ENCODE measurements around the gene CPA5.
"Not testable (repeated sequence)": the region's sequence is repeated elsewhere in the genome, so short reads cannot be mapped to it uniquely, and the experiment has no call there.

The CPA5 gene

DNA sequence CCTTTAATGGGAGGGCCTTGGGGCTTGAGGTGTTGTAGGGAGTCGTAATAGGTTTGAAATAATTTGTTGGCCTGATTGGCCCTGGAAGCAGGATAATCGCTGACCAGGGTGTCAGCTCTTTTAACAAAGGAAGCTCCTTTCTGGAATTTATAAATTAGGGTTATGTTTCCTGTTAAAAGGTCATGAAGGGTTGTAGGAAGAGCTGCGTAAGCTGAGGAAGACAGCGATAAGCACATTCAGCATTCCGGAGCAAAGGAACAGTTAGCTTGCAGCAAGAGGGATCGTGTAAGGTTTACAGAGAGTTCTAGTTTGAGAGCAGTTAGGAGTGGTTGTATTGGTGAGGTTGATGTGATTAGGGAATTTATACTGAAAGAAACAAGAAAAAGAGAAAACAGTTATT lies 30.3 kb upstream of the CPA5 start:
- no peaks in the 10 kb centered on the region for H3K36me3 Mint-ChIP-seq (ENCODE audit: low read depth)
- no peak overlapping the region for H3K27ac Mint-ChIP-seq
- H3K4me1 Mint-ChIP-seq (ENCODE audit: low read depth), result no peaks in the 10 kb centered on the region
- no peaks in the 10 kb centered on the region for H3K9me3 Mint-ChIP-seq
- no peak overlapping the region for H3K4me3 Mint-ChIP-seq
- no peaks in the 10 kb centered on the region for H3K27me3 Mint-ChIP-seq (ENCODE audit: low read depth)

DNA sequence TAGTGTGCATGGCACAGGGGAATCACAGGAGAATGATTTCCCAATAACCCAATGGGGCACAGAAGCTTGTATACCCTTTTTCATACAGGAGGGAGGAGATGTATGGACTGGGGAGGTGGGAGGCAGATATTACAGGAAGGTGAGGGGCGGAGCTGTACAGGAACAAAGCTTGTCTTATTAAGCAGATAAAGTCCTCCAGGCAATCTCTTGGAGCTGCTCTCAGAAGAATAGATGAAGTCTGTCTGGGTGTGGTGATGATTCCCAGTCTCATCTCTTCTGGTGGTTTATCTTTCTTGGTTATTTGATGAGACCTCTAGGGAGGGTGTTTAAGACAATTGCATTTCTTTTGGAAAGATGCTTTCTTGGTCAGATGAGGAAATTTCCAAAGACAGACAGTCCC lies 25.1 kb upstream of the CPA5 start:
- Mint-ChIP-seq H3K9me3 (no peaks in the 10 kb centered on the region), H3K27me3 (ENCODE audit: low read depth) (no peaks in the 10 kb centered on the region), H3K36me3 (ENCODE audit: low read depth) (no peaks in the 10 kb centered on the region), H3K27ac (no peak overlapping the region), H3K4me1 (ENCODE audit: low read depth) (no peaks in the 10 kb centered on the region), H3K4me3 (no peak overlapping the region)

DNA sequence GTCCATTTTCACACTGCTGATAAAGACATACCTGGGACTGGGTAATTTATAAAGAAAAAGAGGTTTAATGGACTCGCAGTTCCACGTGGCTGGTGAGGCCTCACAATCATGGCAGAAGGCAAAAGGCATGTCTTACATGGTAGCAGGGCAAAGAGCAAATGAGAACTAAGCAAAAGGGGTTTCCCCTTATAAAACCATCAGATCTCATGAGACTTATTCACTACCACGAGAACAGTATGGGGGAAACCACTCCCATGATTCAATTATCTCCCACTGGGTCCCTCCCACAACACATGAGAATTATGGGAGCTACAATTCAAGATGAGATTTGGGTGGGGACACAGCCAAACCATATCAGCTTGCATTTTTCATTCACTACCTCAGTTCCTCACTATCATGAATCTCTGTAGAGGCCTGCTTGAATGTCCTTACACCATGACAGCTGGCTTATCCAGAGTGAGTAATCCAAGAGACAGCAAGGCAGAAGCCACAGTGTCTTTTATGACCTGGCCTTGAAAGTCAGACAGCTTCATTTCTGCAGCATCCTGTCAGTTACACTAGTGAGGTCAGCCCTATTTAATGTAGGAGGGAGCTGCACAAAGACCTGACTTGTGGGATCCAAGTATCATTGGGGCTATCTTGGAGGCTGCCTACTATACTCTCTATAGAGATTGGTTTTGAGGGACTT lies 22.9 kb upstream of the CPA5 start:
- not testable (repeated sequence) for H3K36me3 Mint-ChIP-seq (ENCODE audit: low read depth); H3K4me3 Mint-ChIP-seq

DNA sequence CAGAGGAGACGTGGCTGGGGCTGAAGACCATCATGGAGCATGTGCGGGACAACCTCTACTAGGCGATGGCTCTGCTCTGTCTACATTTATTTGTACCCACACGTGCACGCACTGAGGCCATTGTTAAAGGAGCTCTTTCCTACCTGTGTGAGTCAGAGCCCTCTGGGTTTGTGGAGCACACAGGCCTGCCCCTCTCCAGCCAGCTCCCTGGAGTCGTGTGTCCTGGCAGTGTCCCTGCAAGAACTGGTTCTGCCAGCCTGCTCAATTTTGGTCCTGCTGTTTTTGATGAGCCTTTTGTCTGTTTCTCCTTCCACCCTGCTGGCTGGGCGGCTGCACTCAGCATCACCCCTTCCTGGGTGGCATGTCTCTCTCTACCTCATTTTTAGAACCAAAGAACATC lies 22.0 kb upstream of the CPA5 start:
- Mint-ChIP-seq H3K27me3 (ENCODE audit: low read depth) (no peaks in the 10 kb centered on the region), H3K27ac (no peak overlapping the region), H3K4me3 (no peak overlapping the region), H3K36me3 (ENCODE audit: low read depth) (no peaks in the 10 kb centered on the region), H3K4me1 (ENCODE audit: low read depth) (no peaks in the 10 kb centered on the region), H3K9me3 (no peaks in the 10 kb centered on the region)

More for the DNA sequence above, 22.9 kb upstream of the CPA5 start:
- not testable (repeated sequence) for H3K4me1 Mint-ChIP-seq (ENCODE audit: low read depth); H3K27ac Mint-ChIP-seq; H3K27me3 Mint-ChIP-seq (ENCODE audit: low read depth); H3K9me3 Mint-ChIP-seq

DNA sequence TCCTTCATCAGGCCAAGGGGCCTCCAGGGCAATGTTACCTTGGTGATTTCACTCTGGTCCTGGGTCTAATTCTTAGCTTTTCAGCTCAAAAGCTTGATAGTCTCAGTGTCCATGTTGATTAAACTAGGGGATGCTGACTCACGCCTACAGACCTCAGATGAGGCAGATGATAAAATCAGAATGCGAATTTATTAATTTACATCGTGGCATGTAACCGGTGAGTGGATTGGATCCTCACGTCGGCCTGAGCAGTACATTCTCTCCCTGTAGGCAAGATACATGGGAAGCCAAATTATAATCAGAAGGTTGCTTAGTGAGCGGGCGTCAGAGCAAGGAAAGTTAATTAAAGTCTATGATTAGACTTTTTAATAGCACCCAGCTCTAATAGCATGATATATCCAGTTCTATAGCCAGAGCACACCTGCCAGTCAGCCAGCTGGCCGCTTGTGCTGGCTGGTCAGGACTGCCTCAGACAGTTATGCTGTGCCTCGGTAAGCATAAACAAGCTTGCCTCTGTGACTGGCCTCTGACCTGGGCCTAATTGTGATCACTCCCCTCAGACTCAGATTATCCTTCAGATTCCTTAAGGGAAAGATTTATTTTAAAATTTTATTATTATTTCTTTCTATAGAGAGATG lies 20.2 kb upstream of the CPA5 start:
- no peaks in the 10 kb centered on the region for H3K9me3 Mint-ChIP-seq
- H3K36me3 Mint-ChIP-seq (ENCODE audit: low read depth), result no peaks in the 10 kb centered on the region
- H3K27me3 Mint-ChIP-seq (ENCODE audit: low read depth), result no peaks in the 10 kb centered on the region
- H3K27ac Mint-ChIP-seq, result no peak overlapping the region
- H3K4me3 Mint-ChIP-seq, result no peak overlapping the region
- H3K4me1 Mint-ChIP-seq (ENCODE audit: low read depth), result no peaks in the 10 kb centered on the region

DNA sequence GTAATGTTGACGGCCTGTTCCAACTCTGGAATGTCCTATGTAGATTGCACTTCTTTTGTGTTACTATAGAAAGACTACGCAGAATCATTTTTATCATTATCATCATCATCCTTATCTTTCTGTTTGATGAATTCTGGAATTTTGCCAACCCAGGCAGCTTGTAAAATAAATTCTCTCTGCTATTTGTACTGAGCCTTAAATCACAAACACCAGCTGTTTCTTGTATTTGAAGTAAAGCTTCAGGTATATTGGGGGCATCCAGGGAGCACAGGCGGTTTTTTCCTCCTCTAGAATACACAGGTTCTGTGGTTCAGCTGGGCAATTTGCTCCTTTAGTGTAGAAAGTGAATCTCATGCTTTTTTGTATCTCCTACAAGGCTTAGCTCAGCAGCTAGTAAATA lies 14.9 kb upstream of the CPA5 start:
- no peaks in the 10 kb centered on the region for H3K27me3 Mint-ChIP-seq (ENCODE audit: low read depth)
- no peaks in the 10 kb centered on the region for H3K4me1 Mint-ChIP-seq (ENCODE audit: low read depth)
- H3K27ac Mint-ChIP-seq, result no peak overlapping the region
- H3K4me3 Mint-ChIP-seq, result no peak overlapping the region
- no peaks in the 10 kb centered on the region for H3K36me3 Mint-ChIP-seq (ENCODE audit: low read depth)
- no peaks in the 10 kb centered on the region for H3K9me3 Mint-ChIP-seq

DNA sequence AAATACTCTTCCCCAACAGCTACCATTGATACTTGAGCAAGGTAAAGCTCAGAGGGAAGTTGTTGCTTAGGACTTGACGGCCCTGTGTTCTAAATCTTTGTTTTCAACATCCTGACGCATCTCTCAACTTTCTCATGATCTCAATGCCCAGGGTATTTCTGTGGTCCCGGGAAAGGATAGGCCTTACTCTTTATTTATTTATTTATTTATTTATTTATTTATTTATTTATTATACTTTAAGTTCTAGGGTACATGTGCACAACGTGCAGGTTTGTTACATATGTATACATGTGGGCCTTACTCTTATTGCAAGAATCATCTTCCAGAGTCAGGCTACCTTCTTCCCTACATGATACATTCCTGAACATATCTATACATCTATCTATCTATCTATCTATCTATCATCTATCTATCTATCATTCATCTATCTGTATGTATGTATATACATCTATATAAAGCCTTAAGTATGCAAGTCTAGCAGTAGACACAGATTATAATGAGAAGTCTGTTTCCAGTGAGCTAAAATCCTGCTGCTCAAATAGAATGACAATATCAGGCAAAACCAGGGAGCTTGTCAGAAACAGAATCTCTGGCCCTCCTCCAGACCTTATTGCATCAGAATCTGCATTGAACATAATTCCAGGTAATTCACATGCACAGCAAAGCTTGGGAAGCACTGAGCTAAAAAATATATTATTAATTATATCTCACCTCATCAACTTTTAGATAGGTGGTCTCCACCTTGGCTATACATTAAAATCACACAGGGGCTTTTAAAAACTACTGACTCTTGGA lies 12.2 kb upstream of the CPA5 start:
- Mint-ChIP-seq H3K27ac (no peak overlapping the region), H3K4me3 (no peak overlapping the region), H3K36me3 (ENCODE audit: low read depth) (no peaks in the 10 kb centered on the region), H3K4me1 (ENCODE audit: low read depth) (no peaks in the 10 kb centered on the region), H3K27me3 (ENCODE audit: low read depth) (no peaks in the 10 kb centered on the region), H3K9me3 (no peaks in the 10 kb centered on the region)

DNA sequence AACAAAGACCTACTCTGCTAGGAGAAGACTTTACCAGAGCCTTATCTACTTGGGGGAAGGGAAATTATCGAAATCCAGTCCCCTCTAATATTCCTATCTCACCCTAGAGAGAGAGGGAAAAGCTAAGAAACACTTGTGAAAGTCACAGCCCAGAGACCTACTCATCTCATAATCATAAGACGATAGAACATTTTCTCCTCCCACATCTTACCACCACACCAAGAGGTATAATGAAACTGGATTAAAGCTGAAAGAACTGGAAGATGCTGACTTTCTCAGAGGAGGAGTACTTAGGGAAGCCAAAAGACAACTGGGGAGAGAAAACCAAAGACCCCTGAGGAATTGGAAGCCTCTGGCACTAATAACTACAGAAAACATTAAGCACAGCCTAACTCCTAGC lies 10.8 kb upstream of the CPA5 start:
- Mint-ChIP-seq H3K36me3 (ENCODE audit: low read depth) (no peaks in the 10 kb centered on the region), H3K4me3 (no peak overlapping the region), H3K27me3 (ENCODE audit: low read depth) (no peaks in the 10 kb centered on the region), H3K4me1 (ENCODE audit: low read depth) (no peaks in the 10 kb centered on the region), H3K27ac (no peak overlapping the region), H3K9me3 (no peaks in the 10 kb centered on the region)

DNA sequence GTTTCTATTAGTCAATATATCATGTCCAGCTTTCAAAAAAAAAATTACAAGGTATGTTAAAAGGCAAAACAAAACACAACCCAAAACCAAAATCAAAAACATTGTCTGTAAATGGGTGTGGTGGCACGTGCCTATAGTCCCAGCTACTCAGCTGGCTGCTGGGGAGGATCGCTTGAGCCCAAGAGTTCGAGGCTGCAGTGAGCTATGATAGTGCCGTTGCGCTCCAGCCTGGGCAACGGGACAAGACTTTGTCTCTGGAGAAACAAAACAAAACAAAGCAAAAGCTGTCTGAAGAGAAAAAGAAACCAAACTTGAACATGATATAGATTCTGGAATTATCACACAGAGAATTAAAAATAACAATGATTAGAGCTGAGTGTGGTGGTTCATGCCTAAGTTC lies 10.3 kb upstream of the CPA5 start:
- Mint-ChIP-seq H3K4me1 (ENCODE audit: low read depth) (no peaks in the 10 kb centered on the region), H3K9me3 (no peaks in the 10 kb centered on the region), H3K36me3 (ENCODE audit: low read depth) (no peaks in the 10 kb centered on the region), H3K4me3 (no peak overlapping the region), H3K27me3 (ENCODE audit: low read depth) (no peaks in the 10 kb centered on the region), H3K27ac (no peak overlapping the region)

DNA sequence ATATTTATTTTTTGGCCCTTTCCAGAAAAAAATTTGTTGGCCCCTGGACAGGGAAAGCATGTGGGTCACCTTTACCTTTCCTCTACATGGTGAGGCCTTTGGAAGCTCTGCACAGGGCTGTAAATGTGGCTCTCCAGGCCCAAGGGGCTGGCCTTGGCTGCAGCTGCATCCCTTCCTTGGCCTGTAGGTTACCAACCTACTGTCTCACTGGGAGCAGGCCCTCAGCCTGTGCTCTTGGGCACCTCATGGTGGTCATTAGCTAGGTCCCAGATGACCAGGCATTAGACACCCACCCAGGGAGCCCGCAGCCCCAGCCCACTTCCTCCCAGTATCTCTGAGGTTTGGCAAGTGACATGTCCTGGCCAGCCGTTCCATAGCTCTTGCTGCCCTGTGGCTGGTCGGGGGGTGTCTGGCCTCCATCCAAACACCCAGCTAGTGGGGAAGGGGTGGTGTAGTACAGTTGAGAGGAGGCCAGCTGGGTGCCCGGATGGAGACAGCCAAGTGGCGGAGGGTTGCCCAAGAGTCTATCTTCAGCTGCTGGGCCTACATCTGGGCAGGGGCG lies 7.1 kb upstream of the CPA5 start:
- no peaks in the 10 kb centered on the region for H3K4me1 Mint-ChIP-seq (ENCODE audit: low read depth)
- H3K4me3 Mint-ChIP-seq, result no peak overlapping the region
- no peak overlapping the region for H3K27ac Mint-ChIP-seq
- peaks cover 4% of the 10 kb centered on the region for H3K9me3 Mint-ChIP-seq
- H3K27me3 Mint-ChIP-seq (ENCODE audit: low read depth), result no peaks in the 10 kb centered on the region
- H3K36me3 Mint-ChIP-seq (ENCODE audit: low read depth), result no peaks in the 10 kb centered on the region

DNA sequence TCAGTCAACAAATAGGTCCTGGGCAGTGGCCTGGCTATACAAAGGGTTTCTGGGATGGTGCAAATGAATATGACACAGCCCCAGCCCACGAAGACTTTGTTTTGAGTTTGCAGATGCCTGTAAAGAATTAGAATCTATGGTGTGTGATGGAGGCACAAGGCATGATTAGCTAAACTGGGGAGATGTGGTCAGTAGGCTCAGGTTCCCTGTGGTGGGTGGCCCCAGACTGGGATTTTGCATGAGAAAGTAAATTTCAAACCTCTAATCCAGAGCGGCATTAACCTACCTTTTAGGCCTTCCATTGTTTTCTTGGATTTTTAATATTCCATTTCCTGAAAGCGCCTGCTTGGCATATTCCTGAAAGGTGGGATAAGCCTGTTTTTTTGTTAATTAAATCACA lies 6.4 kb upstream of the CPA5 start:
- no peaks in the 10 kb centered on the region for H3K4me1 Mint-ChIP-seq (ENCODE audit: low read depth)
- peaks cover 4% of the 10 kb centered on the region for H3K9me3 Mint-ChIP-seq
- no peaks in the 10 kb centered on the region for H3K27me3 Mint-ChIP-seq (ENCODE audit: low read depth)
- no peak overlapping the region for H3K27ac Mint-ChIP-seq
- H3K4me3 Mint-ChIP-seq, result no peak overlapping the region
- H3K36me3 Mint-ChIP-seq (ENCODE audit: low read depth), result no peaks in the 10 kb centered on the region

DNA sequence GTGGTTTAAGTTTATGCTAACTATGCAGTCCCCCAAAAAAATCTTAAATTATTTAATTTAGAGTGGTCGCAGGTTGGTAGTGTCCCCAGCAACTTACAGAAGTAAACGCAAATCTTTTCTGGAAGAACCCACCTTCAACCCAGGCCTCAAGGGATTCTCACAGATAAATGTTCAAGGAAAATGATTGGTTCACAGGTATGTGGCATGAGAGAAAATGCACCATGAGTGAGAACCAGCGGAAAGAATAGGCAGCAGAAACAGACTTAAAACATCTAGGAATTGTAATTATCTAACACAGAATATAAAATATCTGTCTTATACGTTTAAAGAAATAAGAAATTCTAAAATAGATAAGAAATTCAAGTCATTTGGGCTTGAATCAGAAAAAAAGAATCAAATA lies 2.7 kb upstream of the CPA5 start:
- Mint-ChIP-seq H3K4me3 (no peak overlapping the region), H3K27ac (no peak overlapping the region), H3K27me3 (ENCODE audit: low read depth) (no peaks in the 10 kb centered on the region), H3K9me3 (peaks cover 4% of the 10 kb centered on the region), H3K36me3 (ENCODE audit: low read depth) (no peaks in the 10 kb centered on the region), H3K4me1 (ENCODE audit: low read depth) (no peaks in the 10 kb centered on the region)

DNA sequence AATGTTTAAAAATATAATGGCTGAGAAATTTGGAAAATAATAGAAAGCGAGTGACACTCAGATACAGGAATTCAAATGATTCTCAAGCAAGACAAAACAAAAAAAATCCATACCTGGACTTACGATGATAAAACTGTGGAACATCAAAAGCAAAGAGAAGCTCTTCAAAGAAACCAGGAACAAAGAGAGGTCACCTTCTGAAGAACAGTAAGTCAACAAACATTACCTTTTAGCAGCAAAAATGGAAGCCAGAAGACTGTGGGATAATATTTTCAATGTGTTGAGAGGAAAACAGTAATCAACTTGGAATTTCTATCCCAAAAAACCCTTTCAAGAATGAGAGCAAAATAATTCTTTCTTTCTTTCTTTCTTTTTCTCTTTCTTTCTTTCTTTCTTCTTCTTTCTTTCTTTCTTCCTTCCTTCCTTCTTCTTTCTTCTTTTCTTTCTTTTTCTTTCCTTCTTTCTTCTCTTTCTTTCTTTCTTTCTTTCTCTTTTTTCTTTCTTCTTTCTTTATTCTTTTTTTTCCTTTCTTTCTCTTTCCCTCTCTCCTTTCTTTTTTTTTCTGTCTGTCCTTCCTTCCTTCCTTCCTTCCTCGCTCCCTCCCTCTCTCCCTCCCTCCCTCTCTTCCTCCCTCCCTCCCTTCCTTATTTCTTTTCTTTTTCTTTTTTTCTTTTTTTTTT lies 1.8 kb upstream of the CPA5 start:
- no peak overlapping the region for H3K27ac Mint-ChIP-seq
- H3K4me3 Mint-ChIP-seq, result no peak overlapping the region
- H3K36me3 Mint-ChIP-seq (ENCODE audit: low read depth), result no peaks in the 10 kb centered on the region
- H3K27me3 Mint-ChIP-seq (ENCODE audit: low read depth), result no peaks in the 10 kb centered on the region
- H3K4me1 Mint-ChIP-seq (ENCODE audit: low read depth), result no peaks in the 10 kb centered on the region
- H3K9me3 Mint-ChIP-seq, result peaks cover 4% of the 10 kb centered on the region

DNA sequence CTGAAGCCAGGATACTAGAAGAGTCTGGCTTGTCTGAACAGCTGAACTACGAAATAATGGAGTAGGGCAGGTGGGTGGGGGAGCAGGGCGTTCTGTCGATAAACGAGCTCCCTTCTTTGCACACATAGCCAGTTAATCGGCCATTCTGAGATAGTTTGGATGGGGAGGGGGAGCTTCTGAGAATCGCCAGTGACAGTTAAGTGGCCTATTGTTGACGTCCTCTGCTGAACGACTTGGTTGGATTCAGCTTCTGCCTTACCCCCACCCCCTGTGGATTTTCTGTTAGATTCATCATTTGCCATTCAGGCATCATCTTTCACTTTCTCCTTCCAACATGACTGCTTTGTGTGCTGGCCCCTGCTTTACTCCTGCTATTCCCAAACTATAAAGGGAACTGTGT lies 520 bp downstream of the CPA5 start:
- Mint-ChIP-seq H3K9me3 (peaks cover 4% of the 10 kb centered on the region), H3K4me3 (no peak overlapping the region), H3K27me3 (ENCODE audit: low read depth) (no peaks in the 10 kb centered on the region), H3K27ac (no peak overlapping the region), H3K4me1 (ENCODE audit: low read depth) (peaks cover 2% of the 10 kb centered on the region), H3K36me3 (ENCODE audit: low read depth) (no peaks in the 10 kb centered on the region)

Data from T-helper 1 cell treated with Interleukin-12 subunit alpha and Interleukin-12 subunit beta and Interleukin-4 antibody, amounts not matched to agents 30 μg/mL and 1 μg/mL, for 36 hours (primary cell).